Adipocyte (in vitro differentiated cells): ENCODE measurements around the gene APPL1.
"Not testable (repeated sequence)": the region's sequence is repeated elsewhere in the genome, so short reads cannot be mapped to it uniquely, and the experiment has no call there.

Experiments used
- DNase-seq: peaks from one replicate; pipeline ENCODE4 v3.0.0-alpha.2; 2015; ENCODE audit warnings: low read depth
- H3K27me3 ChIP-seq: replicated peaks from 2 replicates; pipeline ENCODE4 v1.7.0; 2013; ENCODE audit warnings: mild to moderate bottlenecking, low read length, moderate library complexity; ENCODE audit not compliant: control insufficient read depth, insufficient read depth
- H3K36me3 ChIP-seq: 2 replicates; pipeline ENCODE4 v1.7.0; 2013; ENCODE audit warnings: low read length, mild to moderate bottlenecking, moderate library complexity; ENCODE audit not compliant: control insufficient read depth, insufficient read depth, severe bottlenecking
- H3K4me1 ChIP-seq: 2 replicates; pipeline ENCODE4 v1.7.0; 2013; ENCODE audit warnings: mild to moderate bottlenecking, low read length, moderate library complexity; ENCODE audit not compliant: control insufficient read depth, insufficient read depth
- H3K4me3 ChIP-seq: 2 replicates; pipeline ENCODE4 v1.7.0; 2013; ENCODE audit warnings: mild to moderate bottlenecking, low read length, moderate library complexity
- H3K9ac ChIP-seq: 2 replicates; pipeline ENCODE4 v1.7.0; 2013; ENCODE audit warnings: mild to moderate bottlenecking, low read length, moderate library complexity
- H3K9me3 ChIP-seq: 2 replicates; pipeline ENCODE4 v1.7.0; 2013; ENCODE audit warnings: mild to moderate bottlenecking, low read length, moderate library complexity; ENCODE audit not compliant: control insufficient read depth

APPL1 gene

DNA sequence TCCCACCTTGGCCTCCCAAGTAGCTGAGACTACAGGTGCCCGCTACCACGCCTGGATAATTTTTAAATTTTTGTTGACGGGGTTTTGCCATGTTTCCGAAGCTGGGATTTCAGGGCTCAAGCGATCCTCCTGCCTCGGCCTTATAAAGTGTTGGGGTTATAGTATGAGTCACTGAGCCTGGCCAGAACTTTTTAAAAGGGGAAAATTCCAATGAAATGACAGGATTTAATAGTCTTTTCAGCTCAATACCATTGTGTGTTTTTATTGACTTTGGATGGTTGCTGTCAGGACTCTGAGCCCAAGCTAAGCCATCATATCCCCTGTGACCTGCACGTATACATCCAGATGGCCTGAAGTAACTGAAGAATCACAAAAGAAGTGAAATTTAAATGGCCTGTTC is 76.0 kb downstream of the APPL1 start:
- not testable (repeated sequence) for H3K27me3 ChIP-seq, H3K4me1 ChIP-seq, H3K4me3 ChIP-seq, DNase-seq, H3K9ac ChIP-seq, H3K9me3 ChIP-seq, H3K36me3 ChIP-seq

DNA sequence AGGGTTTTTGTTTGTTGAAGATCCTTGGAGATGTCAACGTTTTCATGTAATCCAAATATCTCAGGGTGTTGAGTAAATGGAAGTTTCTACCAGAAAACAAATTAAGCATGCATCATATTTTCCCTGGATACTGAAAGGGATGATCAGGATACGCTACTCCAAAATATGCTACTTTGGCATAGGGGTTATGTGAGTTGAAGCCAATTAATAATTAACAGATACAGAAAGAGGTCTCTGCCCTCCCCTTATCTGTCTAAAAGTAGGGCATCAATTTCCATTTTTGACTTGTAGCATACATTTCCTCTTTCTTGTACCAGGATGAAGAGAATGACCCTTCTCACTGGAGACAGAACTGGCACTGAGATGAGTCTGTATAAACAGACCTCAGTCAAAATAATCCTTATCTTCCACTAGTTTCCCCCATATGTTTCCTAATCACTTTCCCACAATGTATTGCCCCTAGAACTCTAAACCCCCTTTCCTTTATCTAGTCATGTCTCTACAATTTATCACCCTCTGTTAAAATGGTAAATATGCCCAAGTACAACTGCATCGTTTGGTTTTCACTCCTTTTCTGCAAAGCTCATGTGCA is 82.3 kb downstream of the APPL1 start:
- H3K9ac ChIP-seq, result no peak overlapping the region
- H3K4me1 ChIP-seq, result no peaks in the 10 kb centered on the region
- H3K9me3 ChIP-seq, result peaks cover 2% of the 10 kb centered on the region
- no peak overlapping the region for H3K4me3 ChIP-seq
- H3K27me3 ChIP-seq, result no peaks in the 10 kb centered on the region
- DNase-seq, result no peak
- no peaks in the 10 kb centered on the region for H3K36me3 ChIP-seq

GRCh38 chr3:57314204-57314603 is 86.7 kb downstream of the APPL1 start:
- H3K9ac ChIP-seq, result no peak overlapping the region
- no peak for DNase-seq
- peaks cover 5% of the 10 kb centered on the region for H3K27me3 ChIP-seq
- H3K4me1 ChIP-seq, result no peaks in the 10 kb centered on the region
- no peak overlapping the region for H3K4me3 ChIP-seq
- H3K36me3 ChIP-seq, result no peaks in the 10 kb centered on the region
- peaks cover 18% of the 10 kb centered on the region for H3K9me3 ChIP-seq
